Measurements from ENCODE around the gene CALML3.

DNA sequence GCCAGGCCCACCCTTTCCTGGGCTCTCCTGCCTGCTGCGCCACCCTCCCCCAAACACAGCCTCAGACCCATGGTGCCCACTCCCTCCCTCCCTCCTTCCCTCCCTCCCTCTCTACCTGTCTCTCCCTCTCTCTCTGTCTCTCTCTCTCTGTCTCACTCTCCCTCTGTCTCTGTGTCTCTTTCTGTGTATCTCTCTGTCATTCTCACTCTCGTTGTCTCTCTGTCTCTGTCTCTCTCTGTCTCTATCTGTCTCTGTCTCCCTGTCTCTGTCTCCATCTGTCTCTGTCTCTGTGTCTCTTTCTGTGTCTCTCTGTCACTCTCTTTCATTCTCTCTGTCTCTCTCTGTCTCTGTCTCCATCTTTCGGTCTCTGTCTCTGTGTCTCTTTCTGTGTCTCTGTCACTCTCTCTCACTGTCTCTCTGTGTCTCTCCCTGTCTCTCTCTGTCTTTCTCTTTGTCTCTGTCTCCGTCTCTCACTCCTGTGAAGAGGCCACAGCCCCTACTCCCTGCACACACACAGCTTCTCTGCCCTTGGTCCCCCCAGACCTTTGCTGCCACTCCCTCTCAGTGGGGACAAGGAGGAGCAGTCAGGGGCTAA is 51.5 kb downstream of the CALML3 start:
- TF ChIP-seq GATA3 (IDR thresholded peaks at IDR 0.05; ENCODE audit: low read depth, low read length), result no peak
- no peak for TF ChIP-seq GATA2 (IDR thresholded peaks at IDR 0.05; ENCODE audit: low read depth, low read length)

Measured in SH-SY5Y (cell line).